Urothelium cell line (cell line): Measurements from ENCODE around the gene CACNB2.
A peak's percentile ranks its signal among the peaks of the same experiment; 100 is the strongest.
"Not testable (repeated sequence)": the region's sequence is repeated elsewhere in the genome, so short reads cannot be mapped to it uniquely, and the experiment has no call there.

Source experiments
- DNase-seq: peaks from one replicate; pipeline ENCODE4 v3.0.0; 2011; ENCODE audit warnings: low spot score, mixed read lengths
- FAIRE-seq: peaks from 2 replicates; lab custom pipeline; 2011; peaks lifted over from hg19 to GRCh38; lab: Jason Lieb, UNC

Gene CACNB2

DNA sequence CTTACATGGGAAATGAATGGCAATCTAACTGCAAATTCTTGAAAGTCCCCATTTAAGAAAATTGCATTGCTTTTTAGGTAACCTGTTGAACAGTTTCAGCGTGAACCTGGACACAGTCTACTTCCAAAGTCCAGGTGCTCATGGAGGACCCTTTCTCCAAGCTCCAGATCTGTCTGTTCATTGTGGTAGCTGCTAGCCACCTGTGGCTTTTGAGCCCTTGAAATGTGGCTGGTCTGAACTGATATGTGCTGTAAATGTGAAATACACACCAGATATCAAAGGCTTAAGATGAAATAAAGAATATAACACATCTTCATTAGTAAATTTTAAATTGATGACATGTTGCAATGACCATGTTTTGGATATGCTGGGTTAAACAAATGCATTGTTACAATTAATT is 4.2 kb downstream of the CACNB2 start:
- no peak for DNase-seq
- FAIRE-seq, result no peak

DNA sequence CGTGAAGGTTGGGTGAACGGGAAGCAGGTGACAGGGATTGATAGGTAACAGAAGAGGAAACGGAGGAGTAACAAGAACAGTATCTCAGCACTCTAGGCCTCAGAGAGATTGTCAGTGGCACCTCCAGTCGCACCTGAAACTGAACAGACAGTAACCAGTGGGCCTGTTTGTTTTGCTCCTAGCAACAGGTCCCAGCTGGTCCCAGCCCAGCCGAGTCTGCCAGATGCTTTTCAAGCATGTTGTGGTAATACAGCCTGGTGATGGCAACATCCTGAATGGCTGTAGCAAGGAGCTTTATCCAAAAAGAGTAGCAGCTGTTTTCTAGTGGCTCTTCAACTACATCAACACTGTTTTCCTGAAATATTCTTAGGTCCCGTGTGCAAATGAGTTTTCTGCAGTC is 4.7 kb downstream of the CACNB2 start:
- no peak for DNase-seq
- no peak for FAIRE-seq

DNA sequence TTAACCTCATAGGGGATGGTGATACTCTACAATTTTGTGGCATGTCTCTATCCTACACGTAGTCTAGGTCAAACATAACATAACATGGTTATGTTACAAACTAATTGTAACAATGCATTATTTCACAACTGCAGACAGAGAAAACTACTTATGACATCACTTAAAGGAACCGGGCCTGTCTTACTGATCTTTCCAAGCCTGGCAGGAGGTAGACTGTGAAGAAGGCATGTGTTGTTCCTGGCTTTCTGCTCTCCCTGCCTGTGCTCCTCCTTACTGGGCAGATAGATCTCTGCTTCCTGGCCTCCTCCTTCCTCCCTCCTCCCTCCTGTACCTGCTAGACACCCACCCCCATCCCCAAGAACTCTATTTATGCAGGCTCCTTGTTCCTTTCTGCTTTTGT is 5.4 kb downstream of the CACNB2 start:
- FAIRE-seq (no peak), DNase-seq (no peak)

DNA sequence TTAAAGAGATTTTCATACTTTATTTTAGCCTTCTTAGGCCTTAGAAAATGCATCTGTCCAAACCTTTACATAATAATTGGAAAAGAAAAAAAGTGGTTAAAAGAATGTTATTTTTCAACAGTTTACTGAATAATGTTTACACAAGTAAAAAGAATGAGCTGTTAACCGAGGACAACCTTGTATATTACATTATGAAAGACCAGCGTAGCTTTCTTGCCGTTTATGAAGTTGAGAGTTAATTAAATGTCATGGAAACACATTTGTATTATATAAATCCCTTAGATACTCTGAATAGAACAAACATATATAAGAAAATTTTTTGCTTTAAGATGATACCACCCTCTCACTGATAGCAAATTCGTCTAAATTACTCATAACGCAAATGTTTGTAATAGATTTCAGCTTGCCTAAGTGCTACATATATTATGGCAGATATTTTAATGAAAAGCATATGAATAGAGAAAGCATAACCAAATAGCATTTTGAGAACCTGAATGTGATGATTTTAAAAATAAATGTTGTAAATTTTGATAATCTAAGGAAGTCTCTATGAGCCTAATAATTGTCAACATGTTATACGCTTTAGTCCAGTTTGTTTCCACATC is 9.1 kb downstream of the CACNB2 start:
- FAIRE-seq (no peak), DNase-seq (no peak)

DNA sequence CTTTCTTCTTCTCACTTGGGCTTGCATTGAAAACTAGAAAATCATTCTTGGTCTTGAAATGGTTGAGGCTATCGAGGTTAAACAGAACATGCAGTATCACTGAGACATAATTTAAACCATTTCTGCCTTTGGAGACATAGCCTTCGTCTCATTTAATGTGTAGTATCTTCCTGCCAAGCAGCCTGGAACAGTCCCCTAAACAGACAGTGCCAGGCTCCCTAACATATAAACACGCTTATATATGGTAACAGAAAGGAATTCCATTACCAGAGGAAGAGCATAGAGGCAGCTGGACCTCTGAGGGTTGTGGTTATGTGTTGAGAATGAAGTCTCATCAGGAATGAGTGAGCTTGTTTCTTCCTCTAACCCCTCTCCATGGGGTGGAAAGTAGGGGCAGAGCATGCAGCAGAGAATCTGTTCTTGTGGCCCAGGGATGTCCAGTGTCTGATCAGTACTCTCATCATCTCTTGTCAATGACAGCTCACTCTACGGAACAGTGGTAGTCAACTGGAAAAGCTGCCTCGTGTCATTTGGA is 11.2 kb downstream of the CACNB2 start:
- no peak for DNase-seq
- FAIRE-seq, result no peak

DNA sequence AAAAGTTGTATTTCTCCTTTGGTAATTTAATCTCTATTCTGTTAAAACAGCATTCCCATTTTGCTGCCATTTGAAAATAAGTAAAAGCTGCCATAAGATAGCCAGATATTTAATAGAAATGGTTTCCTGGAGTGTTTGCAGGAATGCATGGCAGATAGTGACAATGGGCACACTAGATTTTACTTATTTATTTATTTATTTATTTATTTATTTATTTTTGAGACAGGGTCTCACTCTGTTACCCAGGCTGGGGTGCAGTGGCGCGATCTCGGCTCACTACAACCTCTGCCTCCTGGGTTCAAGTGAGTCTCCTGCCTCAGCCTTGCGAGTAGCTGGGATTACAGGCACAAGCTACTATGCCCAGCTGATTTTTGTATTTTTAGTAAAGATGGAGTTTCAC is 13.2 kb downstream of the CACNB2 start:
- not testable (repeated sequence) for FAIRE-seq, DNase-seq

DNA sequence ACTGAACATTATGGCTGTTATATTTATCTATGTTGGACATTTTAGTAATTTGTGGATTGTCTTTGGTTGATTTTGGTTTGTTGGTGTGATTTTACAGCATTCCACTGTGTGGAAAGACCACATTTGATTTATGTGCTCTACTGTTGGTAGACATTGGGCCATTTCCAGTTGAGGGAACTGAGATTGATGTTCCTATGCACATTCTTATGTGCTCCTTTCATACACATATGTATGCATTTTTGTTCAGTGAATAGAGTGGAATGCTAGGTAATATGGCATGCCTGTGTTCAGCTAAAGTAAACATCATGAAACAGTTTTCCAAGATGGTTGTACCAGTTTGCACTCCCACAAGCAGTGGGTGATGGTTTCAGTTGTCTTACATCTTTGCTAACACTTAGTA is 15.1 kb downstream of the CACNB2 start:
- DNase-seq (no peak), FAIRE-seq (no peak)

DNA sequence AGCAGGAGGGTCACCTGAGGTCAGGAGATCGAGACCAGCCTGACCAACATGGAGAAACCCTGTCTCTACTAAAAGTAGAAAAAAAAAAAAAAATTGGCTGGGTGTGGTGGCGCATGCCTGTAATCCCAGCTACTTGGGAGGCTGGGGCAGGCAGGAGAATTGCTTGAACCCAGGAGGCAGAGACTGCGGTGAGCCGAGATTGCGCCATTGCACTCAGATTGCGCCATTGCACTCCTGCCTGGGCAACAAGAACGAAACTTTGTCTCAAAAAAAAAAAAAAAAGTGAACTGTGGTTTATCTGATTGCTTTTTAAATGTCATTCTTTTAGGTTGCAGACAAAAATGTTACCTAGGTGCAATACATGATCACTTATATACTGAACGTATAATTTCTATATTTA is 16.6 kb downstream of the CACNB2 start:
- not testable (repeated sequence) for DNase-seq, FAIRE-seq

DNA sequence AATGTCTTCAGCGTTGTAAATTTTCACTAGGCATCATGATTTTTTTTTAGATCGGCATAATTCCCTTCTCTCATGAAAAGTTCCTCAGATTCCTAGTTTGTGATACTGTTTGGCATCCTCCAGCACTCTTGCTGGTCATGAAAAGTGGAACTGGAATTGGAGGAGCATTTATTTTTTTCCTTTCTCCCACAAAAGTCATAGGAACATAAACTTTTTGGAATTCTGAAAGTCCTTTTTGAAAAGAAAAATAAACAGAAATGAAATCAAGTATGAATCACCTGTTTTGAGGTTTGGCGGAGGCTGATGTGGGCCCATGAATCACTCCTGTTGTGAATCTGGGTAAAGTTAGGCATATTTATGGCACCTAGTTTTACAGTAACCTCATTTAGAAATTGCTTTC is 17.7 kb downstream of the CACNB2 start:
- FAIRE-seq (no peak), DNase-seq (peak; percentile 69)

DNA sequence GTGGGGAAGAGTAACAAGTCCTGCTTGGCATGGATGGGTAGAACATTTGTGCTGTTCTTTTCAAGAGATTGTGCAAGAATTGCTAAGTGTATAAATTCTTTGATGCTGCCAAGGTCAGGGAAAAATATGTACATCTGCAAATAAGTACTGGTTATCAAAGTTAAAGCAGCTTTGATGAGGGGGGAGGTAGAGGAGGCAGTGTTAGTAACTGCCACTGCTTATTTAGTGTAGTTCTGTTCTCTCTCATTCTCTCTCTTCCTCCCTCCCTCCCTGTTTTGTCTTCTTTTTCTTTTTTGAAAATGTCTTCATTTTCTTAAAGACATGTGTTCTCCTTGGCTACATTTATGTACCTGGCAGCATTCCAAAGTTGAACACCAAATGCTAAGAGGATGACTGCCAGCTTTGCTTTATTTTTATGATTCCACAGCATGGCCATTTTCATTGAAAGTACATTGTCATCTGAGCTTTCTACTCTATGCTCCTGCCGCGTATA is 18.6 kb downstream of the CACNB2 start:
- FAIRE-seq (no peak), DNase-seq (no peak)

DNA sequence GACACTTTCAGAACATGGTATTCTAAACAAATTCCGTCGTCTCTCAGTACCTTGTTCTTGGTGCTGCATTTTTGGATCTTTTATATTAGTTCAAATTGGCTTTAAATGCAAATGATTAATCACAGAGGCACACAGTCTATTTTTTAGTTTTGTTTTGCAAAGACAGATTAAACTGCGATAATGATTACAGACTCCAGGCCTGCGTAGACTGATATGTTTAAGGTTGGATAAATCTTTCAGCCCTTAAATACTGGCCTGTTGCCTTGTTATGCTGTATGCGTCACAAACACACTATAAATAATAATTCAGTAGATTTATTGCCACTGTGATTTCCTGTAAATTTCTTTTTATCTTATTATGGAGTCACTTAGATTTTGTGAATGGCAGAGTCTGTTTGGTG is 19.3 kb downstream of the CACNB2 start:
- FAIRE-seq (no peak), DNase-seq (no peak)

DNA sequence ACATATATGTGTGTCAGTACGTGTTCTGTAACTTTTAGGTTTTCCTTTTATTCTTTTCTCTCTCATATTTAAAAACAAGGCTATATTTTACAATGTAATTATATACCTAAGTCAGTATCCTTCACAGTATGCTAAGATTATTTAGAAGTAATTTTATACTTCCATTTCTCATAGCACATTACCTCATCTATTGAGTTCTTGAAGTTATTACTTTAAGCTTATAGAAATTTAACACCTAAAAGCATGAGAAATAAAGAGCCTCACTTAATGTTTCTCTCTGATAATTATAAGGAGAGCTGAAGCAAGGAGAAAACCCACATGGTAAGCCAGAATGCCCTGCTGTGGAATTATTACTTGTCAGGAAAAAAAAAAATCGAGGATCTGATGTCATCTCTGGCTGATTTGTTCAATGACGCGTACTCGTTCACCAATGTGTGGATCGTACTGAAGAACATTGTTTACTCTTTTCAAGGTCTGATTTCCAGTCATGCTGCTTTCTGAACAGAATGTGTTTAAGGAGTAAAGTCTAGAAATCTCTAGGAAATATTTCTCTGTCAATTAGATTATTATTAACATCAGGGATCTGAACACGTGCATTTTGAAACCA is 21.9 kb downstream of the CACNB2 start:
- no peak for FAIRE-seq

DNA sequence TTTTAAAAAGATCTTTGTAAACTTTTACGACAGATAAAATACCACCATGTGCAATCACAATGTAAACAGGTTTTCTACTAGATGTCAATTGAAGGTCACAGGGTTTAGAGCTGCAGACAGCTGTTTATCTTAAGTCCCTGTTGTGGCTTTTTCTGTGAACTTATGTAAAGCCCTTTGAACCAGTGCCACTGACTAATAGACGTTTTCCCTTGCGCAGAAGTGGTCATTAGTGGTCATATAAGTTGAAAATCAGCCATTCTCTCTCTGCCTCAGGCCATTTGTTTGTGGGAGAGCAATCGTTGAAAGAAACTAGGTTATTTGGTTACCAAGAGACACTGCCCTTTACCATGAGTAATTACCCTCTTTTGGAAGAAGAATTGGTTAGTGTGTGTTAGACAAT is 23.9 kb downstream of the CACNB2 start:
- no peak for FAIRE-seq
- no peak for DNase-seq

More for the DNA sequence above, 21.9 kb downstream of the CACNB2 start:
- no peak for DNase-seq

DNA sequence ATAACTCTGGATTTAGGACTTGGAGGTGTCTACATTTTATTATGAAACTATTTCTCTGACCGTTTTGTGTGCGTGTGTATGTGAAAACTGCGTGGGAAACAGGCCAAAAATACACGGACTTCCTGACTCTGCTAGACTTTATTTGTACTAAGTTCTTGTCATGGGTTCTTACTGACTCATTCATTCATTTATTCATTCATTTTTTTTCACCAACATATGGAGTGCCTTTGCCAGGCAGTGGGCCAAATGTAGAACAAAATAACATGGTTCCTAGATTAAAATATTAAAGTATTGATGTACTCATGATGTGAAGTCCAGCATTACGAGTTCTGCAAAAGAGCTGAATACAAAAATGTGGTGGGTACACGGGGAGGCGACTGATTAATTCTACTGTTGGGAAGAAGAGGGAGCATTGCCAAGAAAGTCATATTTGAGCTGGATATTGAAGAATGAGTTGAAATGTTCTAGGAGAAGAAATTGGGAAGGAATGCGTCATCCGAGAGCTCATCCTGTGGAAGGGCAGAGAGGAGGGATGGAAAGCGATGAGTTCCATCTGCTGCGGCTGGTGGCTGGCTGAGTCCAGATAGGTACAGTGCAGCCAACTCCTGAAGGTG is 24.6 kb downstream of the CACNB2 start:
- DNase-seq (no peak), FAIRE-seq (peak; percentile 32)

DNA sequence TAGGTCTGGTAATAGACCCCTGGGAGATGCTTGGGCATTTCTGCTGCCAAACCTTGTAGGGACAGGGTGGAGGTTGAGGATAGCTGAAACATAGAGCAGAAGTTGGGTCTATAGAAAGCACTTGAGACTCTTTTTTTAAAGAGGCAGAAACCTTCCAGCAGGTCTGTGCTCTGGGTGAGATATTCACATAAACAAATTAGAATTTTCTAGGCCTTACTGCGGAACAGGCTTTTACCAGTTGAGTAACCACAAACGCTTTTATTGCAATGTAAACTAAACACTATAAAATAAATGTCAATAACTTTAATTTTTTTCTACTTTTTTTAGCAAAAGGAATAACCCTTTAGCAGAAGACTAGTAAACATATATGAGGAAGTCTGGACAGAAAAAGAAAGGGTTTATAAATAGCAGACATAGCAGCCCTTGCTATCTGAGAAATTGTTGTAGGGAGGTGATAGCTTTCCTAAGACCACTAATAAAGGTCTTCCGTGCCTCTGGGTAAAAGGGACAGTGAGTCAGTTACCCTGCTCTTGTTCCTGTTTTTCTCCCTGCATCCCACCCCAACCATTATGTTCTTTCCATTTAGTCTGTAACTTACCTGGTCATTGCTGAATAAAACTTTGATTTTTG is 38.7 kb downstream of the CACNB2 start:
- FAIRE-seq (no peak), DNase-seq (no peak)

DNA sequence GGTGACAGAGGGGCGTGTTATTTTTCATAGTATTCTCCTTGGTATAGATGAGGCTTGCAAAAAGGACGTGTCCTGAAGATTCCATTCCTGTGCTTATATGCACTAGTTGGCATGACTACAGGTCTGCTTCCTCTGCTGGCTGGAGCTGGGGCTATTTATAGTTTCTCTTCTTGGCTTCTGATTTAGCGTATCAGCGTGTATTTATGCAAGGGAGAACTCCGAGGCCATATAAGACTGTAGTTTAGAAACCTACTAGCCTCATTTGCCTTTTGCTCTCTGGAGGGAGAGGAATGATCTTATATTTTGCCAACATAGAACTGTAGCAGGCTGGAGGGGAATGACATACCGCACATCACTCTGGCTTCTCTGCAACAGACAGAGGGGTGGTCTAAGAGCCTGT is 39.7 kb downstream of the CACNB2 start:
- DNase-seq (no peak), FAIRE-seq (no peak)

DNA sequence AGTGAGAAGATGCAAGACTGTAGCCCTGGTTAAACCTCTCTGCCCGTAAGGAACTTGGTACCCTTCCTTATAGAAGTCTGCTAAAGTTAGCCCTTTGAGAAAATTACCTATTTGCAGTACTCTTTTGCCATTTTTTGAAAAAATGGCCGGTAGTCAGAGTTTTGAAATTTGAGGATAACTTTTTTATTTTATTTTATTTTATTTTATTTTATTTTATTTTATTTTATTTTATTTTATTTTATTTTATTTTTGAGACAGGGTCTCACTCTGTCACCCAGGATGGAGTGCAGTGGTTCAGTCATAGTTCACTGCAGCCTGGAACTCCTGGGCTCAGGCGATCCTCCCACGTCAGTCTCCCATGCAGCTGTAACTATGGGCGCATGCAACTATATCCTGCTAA is 41.2 kb downstream of the CACNB2 start:
- FAIRE-seq, DNase-seq: not testable (repeated sequence)

DNA sequence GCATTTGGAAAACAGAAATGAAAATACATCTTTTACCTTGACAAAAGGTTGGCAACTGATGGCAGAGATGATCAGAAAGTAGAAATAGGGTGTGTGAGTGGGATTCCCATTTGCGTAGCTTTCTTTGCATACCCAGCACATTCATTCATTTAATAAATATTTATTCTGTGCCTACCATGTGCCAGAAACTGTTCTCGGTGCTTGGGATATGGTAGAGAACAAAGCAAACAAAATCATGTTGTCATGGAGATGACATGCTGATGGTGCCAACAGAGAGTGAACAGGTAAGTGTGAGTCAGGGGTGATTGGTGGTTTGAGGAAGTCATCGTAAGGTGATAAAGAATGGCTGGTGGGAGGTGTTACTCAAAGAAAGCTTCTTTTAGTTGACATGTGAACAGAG is 45.4 kb downstream of the CACNB2 start:
- FAIRE-seq (no peak), DNase-seq (no peak)

DNA sequence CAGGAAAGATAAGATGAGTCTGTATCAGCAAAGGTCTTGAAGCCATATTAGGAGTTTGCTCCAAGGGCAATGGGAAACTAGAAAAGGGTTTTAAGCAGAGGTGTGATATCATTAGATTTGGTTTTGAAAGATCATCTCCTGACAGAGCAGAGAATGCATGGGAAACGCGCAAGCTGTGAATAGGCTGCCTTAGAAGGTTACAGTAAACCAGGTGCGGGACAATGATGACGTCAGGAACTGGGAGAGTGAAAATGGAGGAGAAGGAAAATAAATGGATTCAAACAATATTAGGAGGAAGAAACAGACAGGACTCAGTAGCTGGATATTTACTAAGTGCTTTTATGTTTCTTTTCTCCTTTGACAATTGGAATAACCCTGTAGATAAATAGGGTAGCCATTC is 50.6 kb downstream of the CACNB2 start:
- no peak for FAIRE-seq

DNA sequence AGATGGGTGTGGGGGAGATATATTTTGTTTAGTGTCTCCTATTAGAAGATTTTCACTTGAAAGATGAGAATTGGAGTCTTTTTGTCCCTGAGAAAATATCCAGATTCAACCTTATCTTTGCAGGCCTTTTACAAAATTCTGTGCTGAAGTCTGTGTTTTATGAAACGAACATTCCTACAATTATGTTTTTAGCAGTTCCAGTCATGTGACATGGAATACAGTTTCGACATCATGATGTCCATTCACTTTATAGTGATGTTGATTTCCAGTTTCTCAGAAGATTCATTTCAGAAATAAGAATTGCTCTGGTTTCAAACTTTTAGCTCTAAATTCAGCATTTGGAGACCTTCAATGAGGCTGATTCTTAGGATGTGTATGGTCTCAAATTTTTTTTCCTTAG is 54.4 kb downstream of the CACNB2 start:
- DNase-seq, result no peak
- FAIRE-seq, result no peak

More for the DNA sequence above, 50.6 kb downstream of the CACNB2 start:
- no peak for DNase-seq

DNA sequence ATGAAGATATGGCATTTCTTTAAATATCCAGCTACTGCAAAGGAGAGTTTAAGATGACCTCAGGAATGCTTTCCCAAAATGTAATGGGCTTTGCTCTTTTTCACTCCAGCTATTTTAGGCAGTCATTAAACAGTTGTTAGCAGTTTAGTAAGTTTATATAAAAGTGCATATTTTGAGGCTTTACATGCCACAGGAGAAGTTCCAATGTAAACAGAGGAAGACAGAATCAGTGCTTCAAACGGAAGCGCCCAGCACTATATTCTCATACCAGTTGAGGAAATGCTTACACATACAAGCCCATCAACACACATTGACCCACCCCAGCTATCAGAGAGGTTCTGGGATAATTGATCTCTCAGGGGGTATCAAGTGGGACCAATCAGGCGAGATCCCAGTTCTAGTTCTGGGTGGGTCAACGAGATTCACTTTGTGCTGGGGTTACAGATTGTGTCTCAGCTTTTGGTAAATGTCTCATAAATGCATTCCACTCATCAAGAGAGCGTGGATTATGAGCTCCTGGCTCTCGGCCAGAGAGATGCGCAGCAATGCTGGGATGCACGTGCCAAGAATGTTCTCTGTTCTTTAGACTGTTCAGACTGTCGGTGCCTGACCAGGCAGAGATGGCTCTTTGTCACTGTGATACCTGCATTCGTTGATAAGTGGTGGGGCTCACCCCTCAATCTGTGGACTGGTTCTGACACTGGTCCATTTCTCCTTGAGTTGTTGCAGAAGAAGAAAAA is 55.0 kb downstream of the CACNB2 start:
- no peak for FAIRE-seq
- DNase-seq, result no peak
